WERI-Rb-1 (cell line): ENCODE measurements around the gene NDUFS7.
A peak's percentile ranks its signal among the peaks of the same experiment; 100 is the strongest.

ENCODE experiments used
- DNase-seq: peaks from one replicate; pipeline ENCODE4 v3.0.0-alpha.2; 2020
- H3K27ac ChIP-seq: fragments of 250-450 bp; sonication (Bioruptor Pico); 2 replicates; pipeline ENCODE4 v1.5.1; 2020; ENCODE audit warnings: mild to moderate bottlenecking, moderate library complexity
- H3K27me3 ChIP-seq: fragments of 250-450 bp; sonication (Bioruptor Pico); 2 replicates; pipeline ENCODE4 v1.5.1; 2021; ENCODE audit warnings: mild to moderate bottlenecking, low read depth, moderate library complexity; ENCODE audit not compliant: insufficient read depth, severe bottlenecking
- H3K36me3 ChIP-seq: fragments of 250-450 bp; sonication (Bioruptor Pico); 2 replicates; pipeline ENCODE4 v1.5.1; 2020; ENCODE audit warnings: mild to moderate bottlenecking, moderate library complexity
- H3K4me3 ChIP-seq: 2 replicates; pipeline ENCODE4 v1.5.1; 2011; ENCODE audit warnings: low read depth, mild to moderate bottlenecking, control low read depth, low read length
- H3K9me3 ChIP-seq: fragments of 250-450 bp; sonication (Bioruptor Pico); 2 replicates; pipeline ENCODE4 v1.5.1; 2021; ENCODE audit warnings: mild to moderate bottlenecking, moderate library complexity; ENCODE audit not compliant: severe bottlenecking
- CTCF ChIP-seq: IDR thresholded peaks from 2 replicates; pipeline ENCODE4 v1.5.1; 2011; ENCODE audit warnings: low read depth, mild to moderate bottlenecking, control low read depth, inconsistent platforms, low read length

Gene NDUFS7

DNA sequence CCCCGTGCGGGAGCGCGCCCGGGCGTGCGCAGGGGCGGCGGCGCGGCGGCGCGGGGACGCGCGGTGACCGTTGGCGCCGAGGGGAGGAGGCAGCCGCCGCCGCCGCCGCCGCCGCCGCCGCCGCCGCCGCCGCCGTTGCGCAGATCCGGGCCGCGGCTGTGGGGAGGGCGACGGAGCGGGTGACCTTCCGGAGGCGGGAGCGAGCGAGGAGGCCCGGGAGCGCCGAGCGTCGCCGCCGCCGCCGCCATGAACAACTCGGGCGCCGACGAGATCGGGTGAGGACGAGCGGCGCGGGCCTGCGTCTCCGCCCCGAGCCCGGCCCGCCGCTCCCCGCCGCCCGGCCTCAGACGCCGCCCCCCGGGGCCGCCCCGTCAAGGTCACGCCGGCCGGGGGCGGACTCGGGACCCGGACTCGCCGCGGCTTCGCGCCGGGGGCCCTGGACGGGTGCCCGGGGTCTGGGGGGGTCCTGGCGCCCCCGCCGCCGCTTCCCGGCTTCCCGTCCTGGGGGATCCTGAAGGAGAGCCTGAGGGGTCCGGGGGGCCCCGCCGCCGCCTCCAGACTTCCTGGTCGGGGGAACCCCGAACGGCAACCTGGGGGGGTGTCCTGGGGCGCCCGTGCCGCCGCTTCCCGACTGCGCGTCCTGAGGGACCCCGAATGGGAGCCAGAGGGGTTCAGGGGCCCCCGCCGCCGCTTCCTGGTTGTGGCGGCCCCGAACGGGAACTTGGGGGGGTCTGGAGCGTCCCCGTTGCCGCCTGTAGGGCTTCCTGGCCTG lies 24.0 kb downstream of the NDUFS7 start, which contains the start of gene DAZAP1:
Gene DAZAP1 (plus strand): TSS at position 59 of the 772 bp plus-strand sequence. CDS start 188 bp downstream, at position 247.
- peak within 1 kb of the TSS; percentile 96 for H3K27ac ChIP-seq

DNA sequence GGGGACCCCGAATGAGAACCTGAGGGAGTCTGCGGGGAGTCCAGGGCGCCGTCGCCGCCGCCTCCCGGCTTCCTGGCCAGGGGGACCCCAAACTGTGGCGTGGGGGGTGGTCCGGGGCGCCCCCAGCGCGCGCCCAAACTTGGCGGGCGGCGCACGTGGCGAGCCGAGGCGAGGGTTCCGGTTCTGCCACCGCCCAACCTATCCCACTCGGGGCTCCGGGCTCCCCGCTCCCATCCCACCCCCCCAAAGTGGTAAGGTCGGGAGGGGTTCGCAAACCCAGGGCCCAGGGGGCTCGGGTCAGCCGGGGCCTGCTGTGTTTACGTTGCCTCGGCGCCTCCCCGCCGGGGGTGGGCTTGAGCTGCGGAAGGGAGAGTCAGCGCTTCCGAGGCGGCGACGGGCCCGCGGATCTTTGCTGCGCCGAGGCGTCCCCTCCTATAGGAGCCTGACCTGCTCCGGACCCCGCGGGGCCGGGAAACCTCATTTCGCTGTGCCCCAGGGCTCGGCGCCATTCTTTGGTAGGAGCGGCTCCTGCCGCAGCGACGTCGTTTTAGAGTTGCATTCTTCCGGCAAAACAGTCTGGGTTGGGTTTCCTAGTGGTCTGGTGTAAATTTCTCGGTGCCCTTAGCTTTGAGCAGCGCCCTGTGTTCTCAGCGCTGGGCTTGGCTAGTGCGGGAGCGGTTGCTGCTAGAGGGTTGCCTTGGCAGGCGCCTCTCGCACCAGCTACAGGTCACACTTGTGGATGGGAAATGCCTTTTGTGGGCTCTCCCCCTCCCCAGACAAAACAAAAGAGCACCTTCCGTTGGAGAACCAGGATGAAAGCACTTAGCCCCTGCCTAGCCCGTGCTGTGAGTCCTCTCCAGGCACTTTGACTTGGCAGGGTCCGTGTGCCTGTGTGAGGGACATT lies 24.8 kb downstream of the NDUFS7 start:
- H3K27me3 ChIP-seq = no peaks in the 10 kb centered on the region
- H3K9me3 ChIP-seq = no peaks in the 10 kb centered on the region
- H3K4me3 ChIP-seq = peak overlapping the region; percentile 74
- H3K27ac ChIP-seq = peak overlapping the region; percentile 96
- no peak for TF ChIP-seq CTCF
- no peak for DNase-seq
- peaks cover 55% of the 10 kb centered on the region for H3K36me3 ChIP-seq

More for the DNA sequence above, 24.0 kb downstream of the NDUFS7 start, which contains the start of gene DAZAP1:
- DNase-seq = no peak
- Histone ChIP-seq H3K36me3 (peaks cover 47% of the 10 kb centered on the region), H3K27me3 (no peaks in the 10 kb centered on the region), H3K4me3 (peak within 1 kb of the TSS; percentile 74), H3K9me3 (no peaks in the 10 kb centered on the region)
- no peak for TF ChIP-seq CTCF

GRCh38 chr19:1409204-1410005 lies 25.7 kb downstream of the NDUFS7 start:
- H3K27ac ChIP-seq = peak overlapping the region; percentile 96
- H3K27me3 ChIP-seq = no peaks in the 10 kb centered on the region
- TF ChIP-seq CTCF = no peak
- peak overlapping the region; percentile 74 for H3K4me3 ChIP-seq
- DNase-seq = no peak
- peaks cover 64% of the 10 kb centered on the region for H3K36me3 ChIP-seq
- H3K9me3 ChIP-seq = no peaks in the 10 kb centered on the region

DNA sequence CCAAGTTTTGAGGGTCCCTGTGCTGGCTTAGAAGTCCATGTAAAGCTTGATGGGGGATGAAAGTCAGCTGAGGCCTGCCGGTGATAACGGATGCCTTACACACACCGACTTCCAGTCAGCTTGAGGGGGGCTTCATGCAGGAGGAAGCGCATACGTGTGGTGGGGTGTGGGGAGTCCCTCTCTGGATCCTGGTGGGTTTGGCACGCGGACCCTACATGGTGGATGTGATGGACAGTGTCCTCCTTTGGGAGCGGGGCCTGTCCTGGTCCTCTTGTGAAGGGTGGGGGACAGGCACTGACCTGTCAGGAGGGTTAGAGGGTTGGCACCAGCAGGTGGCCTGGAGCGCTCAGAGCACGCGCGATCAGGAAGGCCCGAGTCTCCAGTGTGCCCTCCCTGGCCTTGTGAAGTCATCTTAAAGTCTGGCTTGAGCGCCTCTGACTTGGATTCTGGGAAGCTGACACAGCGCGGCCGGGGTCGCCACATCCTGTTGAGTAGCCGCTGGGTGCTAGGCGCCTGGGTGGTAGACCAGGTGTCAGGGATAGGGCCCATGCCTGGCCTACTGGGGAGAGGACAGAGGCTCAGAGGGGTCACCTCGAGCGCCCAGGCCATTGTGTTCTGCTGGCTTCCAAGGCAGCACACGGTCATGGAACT lies 26.6 kb downstream of the NDUFS7 start:
- DNase-seq = no peak
- Histone ChIP-seq H3K9me3 (no peaks in the 10 kb centered on the region), H3K4me3 (no peak overlapping the region), H3K27me3 (no peaks in the 10 kb centered on the region), H3K27ac (no peak overlapping the region), H3K36me3 (peaks cover 64% of the 10 kb centered on the region)
- TF ChIP-seq CTCF = no peak

DNA sequence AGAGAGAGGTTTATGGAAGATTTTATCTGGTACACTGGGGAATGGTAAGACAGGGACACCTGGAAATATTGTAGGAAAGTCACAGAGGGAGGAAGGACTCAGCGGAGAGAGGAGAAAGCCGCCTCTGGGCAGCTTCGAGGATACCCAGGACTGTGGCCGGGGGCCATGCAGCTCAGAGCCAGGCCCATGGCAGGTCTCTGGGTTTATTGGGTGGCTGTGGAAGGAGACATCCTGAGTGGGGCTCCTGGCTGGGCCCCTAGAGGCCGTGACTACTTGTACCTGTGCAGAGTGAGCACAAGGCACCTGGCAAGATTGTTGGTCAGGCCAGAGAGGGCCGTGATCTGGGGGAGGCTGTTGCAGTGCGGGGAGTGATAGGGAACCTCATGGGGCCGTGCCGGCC lies 27.1 kb downstream of the NDUFS7 start:
- Histone ChIP-seq H3K27ac (no peak overlapping the region), H3K36me3 (peaks cover 67% of the 10 kb centered on the region), H3K9me3 (no peaks in the 10 kb centered on the region)

More for the DNA sequence above, 27.1 kb downstream of the NDUFS7 start:
- no peak for TF ChIP-seq CTCF
- H3K27me3 ChIP-seq = no peaks in the 10 kb centered on the region
- no peak overlapping the region for H3K4me3 ChIP-seq
- no peak for DNase-seq
